ENCODE measurements around the gene MNX1.

Gene MNX1

DNA sequence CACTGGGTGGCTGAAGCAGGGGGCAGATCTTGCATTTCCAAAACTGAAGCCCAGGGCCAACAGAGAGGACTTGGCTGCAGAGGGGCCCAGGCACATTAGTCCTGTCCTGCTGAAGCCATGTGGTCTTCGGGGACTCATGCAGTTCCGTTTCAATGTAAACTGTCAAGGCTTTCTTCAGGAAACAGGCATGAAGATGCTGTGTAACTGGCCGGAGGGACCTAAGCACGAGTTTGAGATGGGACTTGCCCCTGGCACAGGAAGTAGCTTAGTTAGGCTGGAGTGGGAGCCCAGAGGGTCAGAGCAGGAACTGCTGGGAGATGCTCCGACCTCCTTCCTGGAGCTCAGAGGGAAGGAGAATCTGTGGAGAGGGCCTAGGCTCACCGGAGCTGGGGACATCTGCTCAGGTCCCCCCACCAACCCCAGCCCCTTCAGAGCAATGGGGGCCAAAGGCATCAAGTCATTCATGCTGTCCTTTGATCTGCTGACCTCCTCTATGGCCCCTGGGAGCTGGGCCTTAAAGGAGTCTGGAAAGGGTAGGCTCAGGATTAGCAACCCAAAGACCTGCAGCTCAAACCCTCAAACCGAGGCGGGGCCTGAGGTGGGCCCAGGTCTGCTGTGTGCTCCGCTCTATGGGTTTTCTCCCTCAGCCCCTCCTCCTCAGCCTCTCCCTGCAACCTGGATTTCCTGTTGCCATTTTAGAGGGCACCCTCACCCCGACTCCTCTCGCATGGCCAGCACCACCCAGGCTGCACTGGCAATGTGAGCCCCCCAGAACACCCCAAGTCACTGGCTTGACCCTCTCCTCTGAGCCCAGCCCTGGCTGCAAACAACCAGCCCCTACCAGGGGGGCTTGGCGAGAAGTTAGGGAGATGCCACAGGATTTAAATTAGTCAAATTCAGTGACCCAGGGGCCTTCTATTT, 4.4 kb upstream of the MNX1 start:
- no peak for DNase-seq

GRCh38 chr7:157013602-157014549, 3.4 kb upstream of the MNX1 start:
- DNase-seq, result no peak

DNA sequence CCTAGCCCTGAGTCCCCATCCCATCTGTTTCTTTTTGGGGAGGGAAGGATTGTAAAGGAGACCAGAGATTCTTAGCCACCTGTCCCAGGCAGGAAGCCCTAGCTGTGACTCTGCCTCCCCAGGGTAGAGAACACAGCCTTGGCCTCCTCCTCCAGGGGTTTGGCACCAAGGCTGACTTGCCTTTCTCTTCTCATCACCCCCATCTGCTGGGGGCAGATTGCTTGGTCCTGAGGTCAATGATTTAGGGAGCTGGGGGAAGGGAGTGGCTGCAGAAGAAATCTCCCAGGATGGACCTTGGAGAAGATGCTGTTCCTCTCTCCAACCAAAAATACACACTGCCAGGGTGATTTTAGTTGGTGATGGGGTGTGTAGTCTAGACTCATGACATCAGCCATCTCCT, 2.6 kb upstream of the MNX1 start:
- DNase-seq, result no peak

- DNase-seq, result no peak
Observed at GRCh38 chr7:157012113-157012547, 1.7 kb upstream of the MNX1 start.

DNA sequence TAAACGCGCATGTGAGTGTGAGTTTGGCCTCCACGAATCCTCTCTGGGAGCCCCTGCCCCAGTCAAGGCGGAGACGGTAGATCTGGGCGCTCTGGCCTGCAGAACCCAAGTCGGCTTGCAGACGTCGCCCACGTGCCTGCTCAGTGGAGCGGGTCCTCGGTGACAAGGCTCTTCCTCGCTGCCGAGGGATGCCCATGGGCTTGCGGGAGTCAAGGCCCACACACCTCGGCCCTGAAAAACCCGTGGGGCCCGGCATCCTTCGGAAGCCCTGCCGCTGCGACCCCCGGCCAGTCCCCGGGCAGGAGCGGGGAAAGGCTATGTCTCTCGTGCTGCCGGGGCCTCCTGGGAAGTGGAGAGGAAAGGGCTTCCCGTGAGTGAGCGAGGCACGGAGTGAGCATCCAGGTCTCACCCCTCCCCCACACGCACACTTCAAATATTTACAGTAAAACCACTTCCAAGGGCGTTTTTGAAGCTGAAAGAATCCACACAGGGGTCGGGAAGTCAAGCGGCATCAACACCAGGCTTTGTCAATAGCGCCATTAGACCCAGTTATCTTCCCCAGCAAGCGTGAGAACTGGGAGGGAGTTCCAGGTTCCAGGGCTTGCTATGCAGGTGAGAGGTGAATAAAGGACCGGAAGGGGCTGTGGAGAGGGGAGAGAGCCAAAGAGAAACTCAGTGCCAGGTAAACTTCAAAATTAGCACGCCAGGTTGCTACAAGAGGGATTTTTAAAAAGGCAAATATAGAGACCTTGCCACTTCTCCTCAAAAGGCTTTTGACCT, 1.1 kb upstream of the MNX1 start:
- DNase-seq, result no peak

DNA sequence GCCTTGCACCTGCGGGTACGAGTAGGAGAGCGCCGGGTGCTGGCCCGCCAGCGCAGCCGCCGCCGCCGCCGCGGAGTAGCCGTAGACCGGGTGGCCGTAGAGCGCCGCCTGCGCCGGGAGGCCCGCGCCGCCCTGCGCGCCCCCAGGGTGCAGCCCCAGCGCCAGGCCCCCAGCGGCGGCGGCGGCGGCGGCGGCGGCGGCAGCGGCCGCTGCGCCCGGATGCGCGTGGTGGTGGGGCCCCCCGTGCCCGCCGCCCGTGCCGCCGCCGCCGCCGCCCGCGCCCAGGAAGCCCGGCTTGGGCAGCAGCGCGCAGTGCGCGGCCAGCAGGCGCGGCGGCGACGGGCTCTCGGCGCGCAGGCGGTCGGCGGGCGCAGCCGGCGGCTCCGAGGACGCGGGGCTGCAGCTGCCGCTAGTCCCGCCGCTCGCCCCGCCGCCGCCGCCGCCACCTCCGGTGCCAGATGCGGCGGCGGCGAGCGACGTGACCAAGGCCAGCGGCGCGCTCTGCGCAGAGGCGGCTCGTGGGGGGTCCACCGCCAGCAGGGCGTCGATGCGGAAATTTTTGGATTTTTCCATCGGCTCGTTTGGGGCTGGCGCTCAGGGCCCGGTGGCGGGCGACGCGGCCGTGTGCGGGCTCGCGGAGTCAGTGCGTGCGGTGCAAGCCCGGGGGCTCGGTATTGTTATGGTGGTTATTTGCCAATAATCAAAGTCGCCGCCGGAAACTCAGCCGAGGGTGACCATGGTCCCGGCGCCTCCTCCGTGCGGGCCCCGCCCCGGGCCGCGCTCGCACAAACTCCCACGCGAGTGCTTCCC, 480 bp downstream of the MNX1 start:
- no peak for DNase-seq

- no peak for DNase-seq
Observed at GRCh38 chr7:157009170-157009777, 1.2 kb downstream of the MNX1 start.

- no peak for DNase-seq
Observed at GRCh38 chr7:157008206-157009169, 2.0 kb downstream of the MNX1 start.

GRCh38 chr7:157007470-157008066, 2.9 kb downstream of the MNX1 start:
- DNase-seq, result no peak

- DNase-seq, result no peak
Observed at GRCh38 chr7:157006829-157007469, 3.5 kb downstream of the MNX1 start.

GRCh38 chr7:157006205-157006747, 4.2 kb downstream of the MNX1 start:
- DNase-seq, result no peak

DNA sequence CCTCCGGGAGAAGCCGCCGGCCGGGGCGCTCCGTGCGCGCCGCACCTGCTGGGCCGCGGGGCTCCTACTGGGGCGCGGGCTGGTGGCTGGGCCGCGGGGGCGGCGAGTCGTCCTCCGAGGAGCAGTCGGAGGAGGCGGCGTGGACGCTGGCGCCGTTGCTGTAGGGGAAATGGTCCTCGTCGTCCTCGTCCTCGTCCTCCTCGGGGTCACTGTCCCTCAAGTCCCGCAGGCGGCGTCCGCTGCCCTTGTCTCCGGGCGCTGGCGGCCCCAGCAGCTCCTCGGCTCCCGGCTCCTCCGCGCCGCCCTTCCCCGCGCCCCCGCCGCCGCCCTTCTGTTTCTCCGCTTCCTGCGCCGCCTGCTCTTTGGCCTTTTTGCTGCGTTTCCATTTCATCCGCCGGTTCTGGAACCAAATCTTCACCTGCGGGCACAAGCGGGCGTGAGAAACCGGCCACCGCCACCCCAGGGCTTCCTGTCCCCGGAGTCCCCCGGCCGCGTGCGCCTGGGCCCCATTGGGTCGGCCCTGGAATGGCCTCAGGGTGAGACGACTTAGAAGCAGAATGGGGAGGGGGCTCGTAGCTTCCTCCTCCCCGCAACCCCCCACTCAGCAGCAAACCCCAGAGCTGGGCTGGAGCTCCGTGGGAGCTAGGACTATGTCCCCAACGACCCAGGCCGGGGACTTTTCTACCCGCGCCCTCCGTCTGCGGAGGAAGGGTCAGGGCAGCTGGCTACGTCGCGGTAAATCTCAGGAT, 4.8 kb downstream of the MNX1 start:
- DNase-seq, result no peak

DNA sequence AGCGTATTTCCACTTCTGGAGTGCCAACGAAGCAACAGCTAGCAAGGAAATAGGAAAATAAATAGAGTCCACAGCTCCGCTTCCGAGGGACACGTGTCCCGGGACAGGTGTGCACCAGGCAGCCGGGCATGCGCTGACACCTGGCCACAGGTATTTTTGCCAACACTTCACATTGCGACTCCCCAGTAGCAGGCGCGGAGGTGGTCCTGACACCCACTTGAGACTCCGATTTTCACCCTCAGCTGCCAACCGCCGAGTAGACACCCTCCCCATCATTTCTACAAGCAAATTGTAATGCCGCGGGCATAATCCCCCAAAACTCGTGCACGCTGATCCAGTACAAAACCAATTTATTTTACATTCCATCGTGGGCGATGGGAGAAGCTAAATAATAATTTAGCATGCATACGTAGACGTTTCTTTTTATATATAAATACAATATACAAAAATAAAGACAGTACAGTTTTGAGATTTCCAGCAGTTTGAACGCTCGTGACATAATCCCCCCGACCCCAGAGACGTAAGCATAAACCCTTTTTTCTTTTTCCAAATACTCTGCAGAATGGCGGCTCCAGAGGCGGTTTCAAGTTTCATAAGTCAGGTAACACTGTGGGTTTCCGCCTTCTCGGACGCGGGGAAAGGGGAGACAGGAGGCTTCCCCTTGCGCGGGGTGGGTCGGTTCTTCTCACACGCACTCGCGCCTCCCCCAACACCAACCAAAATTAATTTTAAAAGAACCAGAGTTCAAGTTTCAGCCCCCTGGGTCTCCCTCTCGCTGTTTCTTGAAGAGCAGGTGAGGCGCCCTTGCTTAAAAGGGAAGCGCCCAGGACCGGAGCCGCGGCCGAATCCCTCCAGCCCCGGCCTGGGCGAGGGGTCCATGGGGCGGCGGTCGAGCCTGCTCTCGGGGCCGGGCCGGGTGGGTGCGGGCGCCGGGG, 5.7 kb downstream of the MNX1 start:
- no peak for DNase-seq

- no peak for DNase-seq
Observed at GRCh38 chr7:157003756-157004520, 6.5 kb downstream of the MNX1 start.

- no peak for DNase-seq
Observed at GRCh38 chr7:157003445-157003755, 7.1 kb downstream of the MNX1 start.

DNA sequence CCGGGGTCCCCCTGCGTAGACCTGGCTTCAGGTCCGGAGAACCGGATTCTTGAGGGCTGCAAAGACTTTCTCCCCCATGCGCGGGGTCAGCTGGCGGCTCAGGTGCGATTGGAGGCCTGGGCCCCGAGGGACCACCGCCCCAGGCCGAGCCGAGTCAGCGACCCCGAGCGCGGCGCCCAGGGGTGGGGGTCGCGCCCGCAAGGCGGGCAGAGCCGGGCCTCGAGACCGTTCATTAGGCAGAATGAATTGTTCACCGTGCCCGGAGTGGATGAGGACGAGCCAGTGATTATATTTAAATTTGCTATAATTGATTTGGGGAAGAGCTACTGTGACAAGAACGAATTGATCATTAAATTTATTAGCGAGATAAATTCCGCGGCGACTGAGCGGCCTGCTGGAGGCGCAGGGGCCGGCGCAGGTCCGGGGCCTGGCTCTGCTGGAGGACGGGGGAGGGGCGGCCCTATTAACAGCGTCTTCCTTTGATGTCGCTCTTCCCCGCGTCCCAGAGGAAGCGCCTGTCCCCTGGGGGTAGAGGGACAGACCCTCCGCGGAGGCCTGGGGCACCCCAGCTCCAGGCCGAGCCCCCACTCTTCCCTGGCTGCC, 7.5 kb downstream of the MNX1 start:
- no peak for DNase-seq
